Bronchial epithelial cell (primary cell): ENCODE results near the gene MRC2. TPM values are rescaled to one million over a fixed set of nuclear protein-coding genes. Genes with fewer than 3 reads are reported as not detected.

Source experiments
- DNase-seq: peaks from one replicate; pipeline ENCODE4 v3.0.0-alpha.2; 2010; ENCODE audit warnings: low read depth
- FAIRE-seq: peaks from 2 replicates; lab custom pipeline; 2011; peaks lifted over from hg19 to GRCh38; lab: Jason Lieb, UNC
- H3K27me3 ChIP-seq: 2 replicates; pipeline ENCODE4 v1.5.1; 2011; ENCODE audit warnings: low read length; ENCODE audit not compliant: control insufficient read depth, insufficient read depth
- H3K36me3 ChIP-seq: 2 replicates; pipeline ENCODE4 v1.5.1; 2011; ENCODE audit warnings: low read length; ENCODE audit not compliant: control insufficient read depth, insufficient read depth
- H3K4me3 ChIP-seq: 2 replicates; pipeline ENCODE4 v1.5.1; 2011; ENCODE audit warnings: mild to moderate bottlenecking, low read depth, low read length, control low read depth
- CTCF ChIP-seq: IDR thresholded peaks from 2 replicates; pipeline ENCODE4 v1.5.1; 2011; ENCODE audit warnings: mild to moderate bottlenecking, moderate library complexity, low read length, control low read depth, inconsistent platforms; ENCODE audit not compliant: insufficient read depth, severe bottlenecking
- total RNA-seq: library from RNA; depleted of rRNA; stranded (reverse); fragments of >200 nt; gene quantifications from 2 replicates; pipeline ENCODE4 v1.2.1, GENCODE V29; 2014

The MRC2 gene
- total RNA-seq, 1 donor from 2014 or later, result 9.2 TPM

GRCh38 chr17:62658136-62658920 lies 30.9 kb downstream of the MRC2 start:
- DNase-seq, result no peak
- H3K4me3 ChIP-seq, result no peak overlapping the region
- no peaks in the 10 kb centered on the region for H3K36me3 ChIP-seq
- no peak for FAIRE-seq
- no peaks in the 10 kb centered on the region for H3K27me3 ChIP-seq
- no peak for TF ChIP-seq CTCF

GRCh38 chr17:62660629-62661118 lies 33.2 kb downstream of the MRC2 start:
- Histone ChIP-seq H3K27me3 (no peaks in the 10 kb centered on the region), H3K4me3 (no peak overlapping the region), H3K36me3 (no peaks in the 10 kb centered on the region)
- no peak for FAIRE-seq
- no peak for TF ChIP-seq CTCF
- no peak for DNase-seq

DNA sequence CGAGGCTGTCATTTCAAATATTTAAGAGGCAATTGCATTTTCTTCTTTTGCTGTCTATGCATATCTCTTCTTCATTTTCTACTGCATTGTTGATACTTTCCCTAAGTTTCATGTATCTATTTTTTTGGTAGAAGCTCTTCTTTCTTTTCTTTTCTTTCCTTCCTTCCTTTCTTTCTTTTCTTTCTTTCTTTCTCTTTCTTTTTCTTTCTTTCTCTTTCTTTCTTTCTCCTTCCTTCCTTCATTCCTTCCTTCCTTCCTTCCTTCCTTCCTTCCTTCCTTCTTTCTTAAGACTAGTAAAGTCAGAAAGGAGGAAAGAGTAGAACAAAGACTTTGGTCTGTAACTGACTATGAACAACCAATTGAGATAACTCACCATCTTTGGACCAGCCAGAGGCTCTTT lies 33.9 kb downstream of the MRC2 start:
- DNase-seq, result no peak
- Histone ChIP-seq H3K36me3 (no peaks in the 10 kb centered on the region), H3K27me3 (no peaks in the 10 kb centered on the region), H3K4me3 (no peak overlapping the region)
- TF ChIP-seq CTCF, result no peak
- no peak for FAIRE-seq

- H3K4me3 ChIP-seq, result no peak overlapping the region
- FAIRE-seq (no peak), DNase-seq (no peak)
- TF ChIP-seq CTCF, result no peak
- H3K27me3 ChIP-seq, result no peaks in the 10 kb centered on the region
- no peaks in the 10 kb centered on the region for H3K36me3 ChIP-seq
These were observed 35.4 kb downstream of the MRC2 start for GRCh38 chr17:62662855-62663254.

GRCh38 chr17:62663304-62663703 lies 35.8 kb downstream of the MRC2 start:
- Histone ChIP-seq H3K27me3 (no peaks in the 10 kb centered on the region), H3K4me3 (no peak overlapping the region), H3K36me3 (no peaks in the 10 kb centered on the region)
- FAIRE-seq (no peak), DNase-seq (no peak)
- no peak for TF ChIP-seq CTCF
